Measurements from ENCODE around the gene CEP128. TPM values are rescaled to one million over a fixed set of nuclear protein-coding genes. Genes with fewer than 3 reads are reported as not detected.

The CEP128 gene
- total and polyA plus RNA-seq, 5 donors from 2014 or later = 9.3 to 82.8 (median 10.8) TPM

GRCh38 chr14:80664576-80664975 lies 277.0 kb downstream of the CEP128 start:
- Histone ChIP-seq H3K4me3 (ENCODE audit: low read depth, low read length) (no peak overlapping the region), H3K27me3 (ENCODE audit: control insufficient read depth, insufficient read depth, low read length) (no peaks in the 10 kb centered on the region), H3K27ac (ENCODE audit: insufficient read depth, low read length, poor library complexity, severe bottlenecking) (no peak overlapping the region), H3K4me1 (ENCODE audit: control insufficient read depth, insufficient read depth, low read length, poor library complexity, severe bottlenecking) (no peaks in the 10 kb centered on the region), H3K9me3 (ENCODE audit: control insufficient read depth in 2 of 2, low read length in 2 of 2) (peaks cover 2 to 5% of the 10 kb centered on the region in 2 experiments), H3K36me3 (ENCODE audit: control insufficient read depth, insufficient read depth, low read length) (peaks cover 4% of the 10 kb centered on the region)
- Mint-ChIP-seq H3K36me3 (peaks cover 21% of the 10 kb centered on the region), H3K9me3 (peaks cover 3 to 18% (median 8%) of the 10 kb centered on the region in 7 donors), H3K27ac (no peak overlapping the region), H3K4me1 (peaks cover 6 to 23% (median 8%) of the 10 kb centered on the region in 4 donors), H3K4me3 (no peak overlapping the region), H3K27me3 (no peaks in the 10 kb centered on the region)
- DNase-seq (peak in 1 of 3 donors; percentile 5), ATAC-seq (ENCODE audit: low read depth in 2 of 2) (no peak)

- DNase-seq (no peak), ATAC-seq (ENCODE audit: low read depth in 2 of 2) (no peak)
- no peaks in the 10 kb centered on the region for H3K27me3 Mint-ChIP-seq
- H3K36me3 Mint-ChIP-seq = peaks cover 14% of the 10 kb centered on the region
- H3K4me1 Mint-ChIP-seq = peaks cover 7 to 29% (median 9%) of the 10 kb centered on the region in 4 donors
- Histone ChIP-seq H3K27me3 (ENCODE audit: control insufficient read depth, insufficient read depth, low read length) (no peaks in the 10 kb centered on the region), H3K9me3 (ENCODE audit: control insufficient read depth in 2 of 2, low read length in 2 of 2) (peaks cover 1 to 2% of the 10 kb centered on the region in 2 experiments), H3K36me3 (ENCODE audit: control insufficient read depth, insufficient read depth, low read length) (no peaks in the 10 kb centered on the region), H3K4me3 (ENCODE audit: low read depth, low read length) (no peak overlapping the region), H3K4me1 (ENCODE audit: control insufficient read depth, insufficient read depth, low read length, poor library complexity, severe bottlenecking) (no peaks in the 10 kb centered on the region), H3K27ac (ENCODE audit: insufficient read depth, low read length, poor library complexity, severe bottlenecking) (no peak overlapping the region)
- no peak overlapping the region for H3K4me3 Mint-ChIP-seq
- no peak overlapping the region for H3K27ac Mint-ChIP-seq
- peaks cover 0 to 8% (median 7%) of the 10 kb centered on the region in 7 donors for H3K9me3 Mint-ChIP-seq
These were observed 278.0 kb downstream of the CEP128 start for GRCh38 chr14:80663541-80663940.

GRCh38 chr14:80659783-80660182 lies 281.8 kb downstream of the CEP128 start:
- Histone ChIP-seq H3K36me3 (ENCODE audit: control insufficient read depth, insufficient read depth, low read length) (no peaks in the 10 kb centered on the region), H3K27me3 (ENCODE audit: control insufficient read depth, insufficient read depth, low read length) (no peaks in the 10 kb centered on the region), H3K27ac (ENCODE audit: insufficient read depth, low read length, poor library complexity, severe bottlenecking) (no peak overlapping the region), H3K4me3 (ENCODE audit: low read depth, low read length) (no peak overlapping the region), H3K9me3 (ENCODE audit: control insufficient read depth in 2 of 2, low read length in 2 of 2) (no peaks in the 10 kb centered on the region), H3K4me1 (ENCODE audit: control insufficient read depth, insufficient read depth, low read length, poor library complexity, severe bottlenecking) (no peaks in the 10 kb centered on the region)
- no peak for ATAC-seq (ENCODE audit: low read depth in 2 of 2)
- H3K4me3 Mint-ChIP-seq = no peak overlapping the region
- no peaks in the 10 kb centered on the region for H3K27me3 Mint-ChIP-seq
- peaks cover 13% of the 10 kb centered on the region for H3K36me3 Mint-ChIP-seq
- peaks cover 5 to 22% (median 7%) of the 10 kb centered on the region in 4 donors for H3K4me1 Mint-ChIP-seq
- no peak overlapping the region for H3K27ac Mint-ChIP-seq
- H3K9me3 Mint-ChIP-seq = peaks cover 0 to 4% (median 1%) of the 10 kb centered on the region in 7 donors
- DNase-seq = no peak

- peaks cover 0 to 17% (median 5%) of the 10 kb centered on the region in 4 donors for H3K4me1 Mint-ChIP-seq
- no peak for ATAC-seq (ENCODE audit: low read depth in 2 of 2)
- H3K36me3 Mint-ChIP-seq = peaks cover 16% of the 10 kb centered on the region
- peak overlapping the region in 1 of 3 donors; percentile 68 for H3K27ac Mint-ChIP-seq
- H3K27ac ChIP-seq (ENCODE audit: insufficient read depth, low read length, poor library complexity, severe bottlenecking) = no peak overlapping the region
- no peak overlapping the region for H3K4me3 Mint-ChIP-seq
- no peak overlapping the region for H3K4me3 ChIP-seq (ENCODE audit: low read depth, low read length)
- H3K27me3 ChIP-seq (ENCODE audit: control insufficient read depth, insufficient read depth, low read length) = no peaks in the 10 kb centered on the region
- H3K27me3 Mint-ChIP-seq = no peaks in the 10 kb centered on the region
- H3K9me3 ChIP-seq (ENCODE audit: control insufficient read depth in 2 of 2, low read length in 2 of 2) = no peaks in the 10 kb centered on the region
- peaks cover 0 to 5% (median 3%) of the 10 kb centered on the region in 7 donors for H3K9me3 Mint-ChIP-seq
- no peaks in the 10 kb centered on the region for H3K4me1 ChIP-seq (ENCODE audit: control insufficient read depth, insufficient read depth, low read length, poor library complexity, severe bottlenecking)
- no peaks in the 10 kb centered on the region for H3K36me3 ChIP-seq (ENCODE audit: control insufficient read depth, insufficient read depth, low read length)
- no peak for DNase-seq
These were observed 282.8 kb downstream of the CEP128 start for GRCh38 chr14:80658733-80659132.

GRCh38 chr14:80658155-80658554 lies 283.4 kb downstream of the CEP128 start:
- no peaks in the 10 kb centered on the region for H3K27me3 Mint-ChIP-seq
- ATAC-seq (ENCODE audit: low read depth in 2 of 2) = no peak
- no peak overlapping the region for H3K27ac ChIP-seq (ENCODE audit: insufficient read depth, low read length, poor library complexity, severe bottlenecking)
- no peaks in the 10 kb centered on the region for H3K27me3 ChIP-seq (ENCODE audit: control insufficient read depth, insufficient read depth, low read length)
- H3K36me3 Mint-ChIP-seq = peaks cover 16% of the 10 kb centered on the region
- H3K4me1 ChIP-seq (ENCODE audit: control insufficient read depth, insufficient read depth, low read length, poor library complexity, severe bottlenecking) = no peaks in the 10 kb centered on the region
- no peak for DNase-seq
- H3K9me3 ChIP-seq (ENCODE audit: control insufficient read depth in 2 of 2, low read length in 2 of 2) = no peaks in the 10 kb centered on the region
- no peak overlapping the region for H3K4me3 Mint-ChIP-seq
- peaks cover 2 to 6% (median 3%) of the 10 kb centered on the region in 7 donors for H3K9me3 Mint-ChIP-seq
- no peak overlapping the region for H3K27ac Mint-ChIP-seq
- H3K4me3 ChIP-seq (ENCODE audit: low read depth, low read length) = no peak overlapping the region
- H3K36me3 ChIP-seq (ENCODE audit: control insufficient read depth, insufficient read depth, low read length) = no peaks in the 10 kb centered on the region
- peaks cover 0 to 12% (median 5%) of the 10 kb centered on the region in 4 donors for H3K4me1 Mint-ChIP-seq

- Mint-ChIP-seq H3K36me3 (peaks cover 22% of the 10 kb centered on the region), H3K4me1 (peaks cover 0 to 3% (median 1%) of the 10 kb centered on the region in 4 donors), H3K9me3 (peaks cover 3 to 12% (median 6%) of the 10 kb centered on the region in 7 donors), H3K27me3 (no peaks in the 10 kb centered on the region), H3K4me3 (no peak overlapping the region), H3K27ac (no peak overlapping the region)
- Histone ChIP-seq H3K4me3 (ENCODE audit: low read depth, low read length) (no peak overlapping the region), H3K9me3 (ENCODE audit: control insufficient read depth in 2 of 2, low read length in 2 of 2) (no peaks in the 10 kb centered on the region), H3K36me3 (ENCODE audit: control insufficient read depth, insufficient read depth, low read length) (no peaks in the 10 kb centered on the region), H3K4me1 (ENCODE audit: control insufficient read depth, insufficient read depth, low read length, poor library complexity, severe bottlenecking) (no peaks in the 10 kb centered on the region), H3K27me3 (ENCODE audit: control insufficient read depth, insufficient read depth, low read length) (no peaks in the 10 kb centered on the region), H3K27ac (ENCODE audit: insufficient read depth, low read length, poor library complexity, severe bottlenecking) (no peak overlapping the region)
- ATAC-seq (ENCODE audit: low read depth in 2 of 2) (no peak), DNase-seq (no peak)
These were observed 287.6 kb downstream of the CEP128 start for GRCh38 chr14:80653956-80654355.

GRCh38 chr14:80645667-80646413 lies 295.7 kb downstream of the CEP128 start:
- Histone ChIP-seq H3K27me3 (ENCODE audit: control insufficient read depth, insufficient read depth, low read length) (no peaks in the 10 kb centered on the region), H3K4me3 (ENCODE audit: low read depth, low read length) (no peak overlapping the region), H3K27ac (ENCODE audit: insufficient read depth, low read length, poor library complexity, severe bottlenecking) (no peak overlapping the region), H3K9me3 (ENCODE audit: control insufficient read depth in 2 of 2, low read length in 2 of 2) (no peaks in the 10 kb centered on the region), H3K36me3 (ENCODE audit: control insufficient read depth, insufficient read depth, low read length) (no peaks in the 10 kb centered on the region), H3K4me1 (ENCODE audit: control insufficient read depth, insufficient read depth, low read length, poor library complexity, severe bottlenecking) (no peaks in the 10 kb centered on the region)
- Mint-ChIP-seq H3K4me1 (no peaks in the 10 kb centered on the region), H3K27me3 (no peaks in the 10 kb centered on the region), H3K9me3 (peaks cover 0 to 3% (median 0%) of the 10 kb centered on the region in 7 donors), H3K4me3 (no peak overlapping the region), H3K36me3 (peaks cover 5% of the 10 kb centered on the region), H3K27ac (peak overlapping the region in 1 of 3 donors; percentile 83)
- no peak for DNase-seq
- ATAC-seq (ENCODE audit: low read depth in 2 of 2) = no peak

GRCh38 chr14:80644826-80645225 lies 296.7 kb downstream of the CEP128 start:
- Histone ChIP-seq H3K9me3 (ENCODE audit: control insufficient read depth in 2 of 2, low read length in 2 of 2) (no peaks in the 10 kb centered on the region), H3K36me3 (ENCODE audit: control insufficient read depth, insufficient read depth, low read length) (no peaks in the 10 kb centered on the region), H3K4me1 (ENCODE audit: control insufficient read depth, insufficient read depth, low read length, poor library complexity, severe bottlenecking) (no peaks in the 10 kb centered on the region), H3K4me3 (ENCODE audit: low read depth, low read length) (no peak overlapping the region), H3K27ac (ENCODE audit: insufficient read depth, low read length, poor library complexity, severe bottlenecking) (no peak overlapping the region), H3K27me3 (ENCODE audit: control insufficient read depth, insufficient read depth, low read length) (no peaks in the 10 kb centered on the region)
- H3K4me3 Mint-ChIP-seq = no peak overlapping the region
- peaks cover 0 to 6% (median 0%) of the 10 kb centered on the region in 4 donors for H3K4me1 Mint-ChIP-seq
- DNase-seq = no peak
- no peak overlapping the region for H3K27ac Mint-ChIP-seq
- no peak for ATAC-seq (ENCODE audit: low read depth in 2 of 2)
- H3K27me3 Mint-ChIP-seq = no peaks in the 10 kb centered on the region
- peaks cover 5% of the 10 kb centered on the region for H3K36me3 Mint-ChIP-seq
- peaks cover 0 to 1% (median 0%) of the 10 kb centered on the region in 7 donors for H3K9me3 Mint-ChIP-seq

All from CD4-positive, CD25-positive, alpha-beta regulatory T cell (primary cell).